Right lobe of liver (tissue), 6 donors: ENCODE measurements around the gene GATD1. TPM values are rescaled to one million over a fixed set of nuclear protein-coding genes. Genes with fewer than 3 reads are reported as not detected.
A peak's percentile ranks its signal among the peaks of the same experiment; 100 is the strongest.

Experiments used
- ATAC-seq, 4 donors: fragments of 200-7000 bp; cut with Tn5 transposase; one replicate each; pipeline ENCODE4 v1.9.1; 2020; ENCODE audit warnings: mild to moderate bottlenecking in 4 of 4, moderate library complexity in 4 of 4
- DNase-seq, 3 donors: peaks; one replicate each; pipeline ENCODE4 v3.0.0-alpha.2; 2020
- H3K27ac ChIP-seq, 3 donors: fragments of 200-600 bp; one replicate each; pipeline ENCODE4 v1.8.0; 2022
- H3K27me3 ChIP-seq, 2 donors: fragments of 200-600 bp; one replicate each; pipeline ENCODE4 v1.8.0; 2022
- H3K36me3 ChIP-seq, 4 donors: fragments of 200-600 bp; sonication (generic) in 1 of 4; one replicate each; pipeline versions ENCODE4 v1.5.1 to v1.8.0; 2017 to 2022; ENCODE audit warnings: control low read depth in 1 of 4
- H3K4me1 ChIP-seq, 4 donors: fragments of 200-600 bp; sonication (generic) in 1 of 4; one replicate each; pipeline versions ENCODE4 v1.5.1 to v1.8.0; 2017 to 2022; ENCODE audit warnings: control low read depth in 1 of 4
- H3K4me3 ChIP-seq, 3 donors: fragments of 200-600 bp; one replicate each; pipeline ENCODE4 v1.8.0; 2022
- H3K9me3 ChIP-seq, 4 donors: fragments of 200-600 bp; sonication (generic) in 1 of 4; one replicate each; pipeline versions ENCODE4 v1.5.1 to v1.8.0; 2017 to 2022; ENCODE audit warnings: control low read depth in 1 of 4
- POLR2A ChIP-seq: fragments of 450-650 bp; IDR thresholded peaks from one replicate; pipeline ENCODE4 v1.6.1; 2017; ENCODE audit warnings: antibody characterized with exemption, mild to moderate bottlenecking
- WGBS: methylation state at CpG from one replicate; pipeline ENCODE4 v1.1.6; 2018; ENCODE audit warnings: low coverage, low lambda C conversion rate; ENCODE audit not compliant: insufficient coverage; ENCODE audit errors: missing lambda C conversion rate; 5-methylcytosine and 5-hydroxymethylcytosine counted together
- intact Hi-C, 2 donors: fragments of 100-400 bp; cut with DNase I; formaldehyde crosslinking; loops; one replicate each; pipeline versions ENCODE4 v1.11.2 to v1.14.1; 2022
- total RNA-seq, 6 experiments: library from RNA; depleted of rRNA in 2 of 6; stranded (reverse); fragments of >200 nt in 2 of 6; fragmentation: NEBNext Ultra II Directional in 3 of 6; extraction: Animal tissue kit (Norgen Biotek cat#: 25700) in 3 of 6; gene quantifications; one replicate each; pipeline versions ENCODE4 v1.1.0 to v1.2.4, GENCODE V29; 2016 to 2023
- TF ChIP-seq, protein P1 (sequence below), 4 donors: fragments of 200-600 bp in 3 of 4; fragments of 450-650 bp in 1 of 4; IDR thresholded peaks; one replicate each; pipeline versions ENCODE4 v1.5.1 to v1.8.0; 2016 to 2022; ENCODE audit warnings: antibody characterized with exemption in 4 of 4, mild to moderate bottlenecking in 2 of 4
- donor health status: DM: no; HTN: yes; CAD: no.
- donor health status: DM: no; HTN: no; CAD: no.
- donor health status: DM: no; HTN: no; CAD: no.
- donor health status: DM: no; HTN: yes; CAD: no.
- donor health status: DM: no; HTN: yes; CAD: no.

Gene GATD1
- total RNA-seq, 6 experiments from 2014 or later = 15.8 to 31.9 (median 27.7) TPM

DNA sequence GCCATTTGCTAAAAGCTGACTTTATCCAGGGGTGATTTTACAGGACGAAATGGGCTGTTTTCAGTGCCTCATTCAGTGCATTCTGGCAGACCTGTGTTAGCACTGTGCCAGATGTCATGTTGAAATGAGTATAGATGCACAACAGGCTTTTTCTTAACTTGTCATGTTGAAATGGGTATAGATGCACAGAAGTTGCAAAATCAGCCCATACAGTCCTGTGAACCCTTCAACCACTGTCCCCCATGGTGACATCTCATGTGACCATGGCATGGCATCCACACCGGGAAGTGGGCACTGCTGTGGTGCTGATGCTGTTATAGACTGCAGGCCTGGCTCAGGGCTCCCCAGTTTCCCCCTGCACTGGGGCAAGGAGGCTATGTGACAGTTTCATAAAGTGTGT, 27.6 kb downstream of the GATD1 start:
- WGBS = 25% methylated on average over 2 of the region's 2 CpGs
- no peak for ATAC-seq
- no peak for DNase-seq
- Histone ChIP-seq H3K27me3 (no peaks in the 10 kb centered on the region), H3K4me3 (no peak overlapping the region), H3K4me1 (peaks cover 0 to 32% (median 5%) of the 10 kb centered on the region in 4 donors), H3K27ac (no peak overlapping the region), H3K9me3 (no peaks in the 10 kb centered on the region), H3K36me3 (no peaks in the 10 kb centered on the region)
- TF ChIP-seq, protein P1, sequence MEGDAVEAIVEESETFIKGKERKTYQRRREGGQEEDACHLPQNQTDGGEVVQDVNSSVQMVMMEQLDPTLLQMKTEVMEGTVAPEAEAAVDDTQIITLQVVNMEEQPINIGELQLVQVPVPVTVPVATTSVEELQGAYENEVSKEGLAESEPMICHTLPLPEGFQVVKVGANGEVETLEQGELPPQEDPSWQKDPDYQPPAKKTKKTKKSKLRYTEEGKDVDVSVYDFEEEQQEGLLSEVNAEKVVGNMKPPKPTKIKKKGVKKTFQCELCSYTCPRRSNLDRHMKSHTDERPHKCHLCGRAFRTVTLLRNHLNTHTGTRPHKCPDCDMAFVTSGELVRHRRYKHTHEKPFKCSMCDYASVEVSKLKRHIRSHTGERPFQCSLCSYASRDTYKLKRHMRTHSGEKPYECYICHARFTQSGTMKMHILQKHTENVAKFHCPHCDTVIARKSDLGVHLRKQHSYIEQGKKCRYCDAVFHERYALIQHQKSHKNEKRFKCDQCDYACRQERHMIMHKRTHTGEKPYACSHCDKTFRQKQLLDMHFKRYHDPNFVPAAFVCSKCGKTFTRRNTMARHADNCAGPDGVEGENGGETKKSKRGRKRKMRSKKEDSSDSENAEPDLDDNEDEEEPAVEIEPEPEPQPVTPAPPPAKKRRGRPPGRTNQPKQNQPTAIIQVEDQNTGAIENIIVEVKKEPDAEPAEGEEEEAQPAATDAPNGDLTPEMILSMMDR (IDR thresholded peaks at IDR 0.05) = no peak
- no peak for TF ChIP-seq POLR2A
- intact Hi-C loops = loop anchor here in 1 of 2 donors (10.0 kb wide), 1 partner anchor 195 kb away; no protein-coding TSS in a partner anchor

DNA sequence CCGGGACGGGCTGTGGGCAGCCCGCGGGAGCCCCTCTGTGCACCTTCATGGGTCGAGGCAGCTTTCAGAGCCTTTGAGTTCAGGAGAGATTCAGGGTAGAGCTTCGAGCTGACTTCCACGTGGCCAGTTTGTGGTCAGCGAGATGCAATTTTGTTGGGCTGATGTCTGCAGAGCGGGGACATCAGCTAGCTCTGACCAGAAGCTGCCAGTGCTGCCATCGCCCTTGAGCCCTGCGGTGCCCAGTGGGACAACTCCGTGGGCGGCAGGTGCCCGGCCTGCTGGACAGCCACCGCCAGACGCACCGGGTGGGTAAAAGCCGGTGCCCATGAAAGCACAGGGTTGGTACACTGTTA, 29.3 kb downstream of the GATD1 start:
- WGBS = 9% methylated on average over 10 of the region's 18 CpGs
- Histone ChIP-seq H3K27ac (peak overlapping the region; percentile 67 to 90 (median 75)), H3K4me3 (peak overlapping the region; percentile 97 to 99 (median 97)), H3K4me1 (peaks cover 0 to 26% (median 5%) of the 10 kb centered on the region in 4 donors), H3K36me3 (no peaks in the 10 kb centered on the region), H3K27me3 (no peaks in the 10 kb centered on the region), H3K9me3 (no peaks in the 10 kb centered on the region)
- DNase-seq (peak in 1 of 3 donors; percentile 60), ATAC-seq (peak; percentile 31 to 39 (median 34))
- intact Hi-C loops = no loop called here
- TF ChIP-seq, protein P1 (IDR thresholded peaks at IDR 0.05) = no peak
- TF ChIP-seq POLR2A = no peak

DNA sequence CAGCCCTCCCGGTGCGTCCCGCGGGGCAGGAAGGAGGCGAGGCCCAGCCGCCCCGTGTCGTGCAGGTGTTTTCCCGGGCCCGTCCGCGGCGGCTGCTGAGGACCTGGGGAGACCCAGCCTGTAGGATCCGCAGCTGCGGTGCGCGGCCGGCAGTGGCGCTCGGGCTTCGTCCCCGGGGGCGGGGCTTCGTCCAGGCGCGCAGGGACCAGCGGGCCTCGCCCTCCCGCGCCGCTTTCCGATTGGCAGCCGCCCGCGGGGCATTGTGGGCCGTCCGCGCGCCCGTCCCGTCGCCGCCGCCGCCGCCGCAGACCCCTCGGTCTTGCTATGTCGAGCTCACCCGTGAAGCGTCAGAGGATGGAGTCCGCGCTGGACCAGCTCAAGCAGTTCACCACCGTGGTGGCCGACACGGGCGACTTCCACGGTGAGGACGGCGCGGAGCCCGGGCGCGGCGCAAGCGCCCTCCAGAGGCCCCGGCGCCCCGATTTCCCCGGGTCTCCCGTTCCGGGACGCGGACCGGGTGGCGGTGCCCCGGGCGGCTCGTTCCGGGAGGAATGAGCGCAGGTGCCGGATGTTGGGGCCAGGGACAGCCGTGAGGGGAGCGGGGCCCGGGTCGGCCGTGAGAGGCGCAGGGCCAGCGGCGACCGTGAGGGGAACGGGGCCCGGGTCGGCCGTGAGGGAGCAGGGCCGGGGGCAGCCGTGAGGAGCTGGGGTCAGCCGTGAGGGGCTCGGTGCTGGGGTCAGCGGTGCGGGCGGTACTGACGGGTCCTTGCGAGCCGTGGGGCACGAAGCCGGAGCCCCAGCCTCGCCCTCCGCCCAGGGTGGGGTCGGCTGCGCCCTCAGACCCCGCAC, 29.9 kb downstream of the GATD1 start, which contains the start of gene TALDO1:
TSS of gene TALDO1 (plus strand) at position 307 of the 849 bp plus-strand sequence. CDS start at position 325, 18 bp downstream.
- H3K9me3 ChIP-seq = no peaks in the 10 kb centered on the region
- ATAC-seq = peak; percentile 97 to 99 (median 98)
- no peaks in the 10 kb centered on the region for H3K36me3 ChIP-seq
- intact Hi-C loops = no loop called here
- TF ChIP-seq POLR2A = peak; percentile 70
- TF ChIP-seq, protein P1 (IDR thresholded peaks at IDR 0.05) = peak in 3 of 4 donors; percentile 14 to 35 (median 20)
- H3K4me3 ChIP-seq = peak within 1 kb of the TSS; percentile 97 to 99 (median 97)
- DNase-seq = peak; percentile 95
- H3K27me3 ChIP-seq = no peaks in the 10 kb centered on the region
- H3K27ac ChIP-seq = peak within 1 kb of the TSS; percentile 67 to 90 (median 75)
- 3% methylated on average over 16 of the region's 112 CpGs for WGBS
- H3K4me1 ChIP-seq = peaks cover 0 to 26% (median 5%) of the 10 kb centered on the region in 4 donors

DNA sequence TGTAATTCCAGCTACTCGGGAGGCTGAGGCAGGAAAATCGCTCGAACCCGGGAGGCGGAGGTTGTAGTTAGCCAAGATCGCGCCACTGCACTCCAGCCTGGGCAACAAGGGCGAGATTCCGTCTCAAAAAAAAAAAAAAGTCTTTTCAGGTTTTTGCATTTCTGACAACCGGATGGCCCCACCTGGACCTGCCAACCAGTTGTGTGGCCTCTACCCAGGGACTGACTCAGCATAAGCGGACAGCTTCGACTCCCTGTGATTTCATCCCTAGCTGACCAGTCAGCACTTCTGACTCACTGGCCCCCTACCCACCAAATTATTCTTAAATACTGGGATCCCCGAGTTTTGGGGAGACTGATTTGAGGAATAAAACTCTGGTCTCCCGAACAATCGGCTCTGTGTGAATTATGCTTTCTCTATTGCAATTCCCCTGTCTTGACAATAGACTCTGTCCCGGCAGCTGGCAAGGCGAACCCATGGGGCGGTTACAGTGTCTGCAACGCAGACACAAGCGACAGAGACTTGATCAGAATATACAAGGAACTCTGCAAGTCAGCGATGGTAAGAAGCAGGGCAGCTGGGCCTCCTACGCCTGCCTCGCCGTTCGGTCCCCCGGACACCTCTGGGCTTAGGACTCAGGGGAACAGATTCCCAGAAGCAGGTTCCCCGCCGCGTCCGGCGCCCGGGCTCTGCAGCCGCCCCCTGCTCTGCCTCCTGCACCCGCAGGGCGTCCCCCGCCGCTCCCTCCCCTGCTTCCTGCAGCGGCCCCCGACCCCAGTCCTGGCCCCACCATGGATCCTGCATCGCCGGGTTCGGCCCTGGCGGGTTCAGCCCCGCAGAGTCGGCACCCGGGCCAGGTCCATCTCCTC, 30.8 kb downstream of the GATD1 start:
- Histone ChIP-seq H3K36me3 (no peaks in the 10 kb centered on the region), H3K9me3 (no peaks in the 10 kb centered on the region), H3K27me3 (no peaks in the 10 kb centered on the region), H3K4me1 (peaks cover 0 to 26% (median 5%) of the 10 kb centered on the region in 4 donors), H3K4me3 (peak overlapping the region; percentile 97 to 99 (median 97)), H3K27ac (peak overlapping the region in 2 of 3 donors; percentile 36 to 90)
- no peak for TF ChIP-seq POLR2A
- TF ChIP-seq, protein P1 (IDR thresholded peaks at IDR 0.05) = no peak
- intact Hi-C loops = no loop called here
- no peak for DNase-seq
- peak; percentile 22 to 42 (median 28) for ATAC-seq
- 12% methylated on average over 14 of the region's 46 CpGs for WGBS
